GM12892 (cell line): ENCODE data around the gene DLL3.

Experiments
- POLR2A ChIP-seq: IDR thresholded peaks from 2 replicates; pipeline ENCODE4 v1.6.1; 2011; ENCODE audit warnings: low read depth, low read length, control low read depth
- POLR2AphosphoS5 ChIP-seq: IDR thresholded peaks from 2 replicates; pipeline ENCODE4 v1.6.1; 2011; ENCODE audit warnings: low read depth, low read length, control low read depth
- TAF1 ChIP-seq: IDR thresholded peaks from 2 replicates; pipeline ENCODE4 v1.6.1; 2011; ENCODE audit warnings: low read depth, mild to moderate bottlenecking, control low read depth, low read length, borderline replicate concordance

DNA sequence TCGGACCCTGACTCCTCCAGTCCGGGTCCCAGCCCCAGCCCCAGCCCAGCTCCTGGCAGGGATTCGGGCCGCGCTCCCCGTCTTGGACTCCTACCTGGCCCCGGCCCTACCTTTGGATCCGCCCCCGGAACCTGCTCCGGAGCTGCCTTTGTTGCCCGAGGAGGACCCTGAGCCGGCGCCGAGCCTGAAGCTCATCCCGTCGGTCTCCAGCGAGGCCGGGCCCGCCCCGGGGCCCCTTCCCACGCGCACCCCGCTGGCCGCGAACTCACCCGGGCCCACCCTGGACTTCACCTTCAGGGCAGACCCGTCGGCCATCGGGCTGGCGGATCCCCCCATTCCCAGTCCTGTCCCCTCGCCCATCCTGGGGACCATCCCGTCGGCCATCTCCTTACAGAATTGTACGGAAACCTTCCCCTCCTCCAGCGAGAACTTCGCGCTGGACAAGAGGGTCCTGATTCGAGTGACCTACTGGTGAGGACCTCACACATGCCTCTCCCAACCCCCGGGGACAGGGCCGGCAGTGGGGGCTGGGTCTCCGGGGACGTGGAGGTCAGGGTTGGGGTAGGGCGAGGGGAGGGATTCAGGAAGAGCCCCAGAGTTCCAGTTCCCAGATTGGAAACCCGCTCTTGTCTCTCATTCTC, 16.9 kb downstream of the DLL3 start:
- TF ChIP-seq POLR2A: no peak
- TF ChIP-seq POLR2AphosphoS5: no peak
- TF ChIP-seq TAF1: no peak
